CD8-positive, alpha-beta memory T cell (primary cell): ENCODE results near the gene LIN28B. TPM values are rescaled to one million over a fixed set of nuclear protein-coding genes. Genes with fewer than 3 reads are reported as not detected.

Experiments
- CTCF ChIA-PET: fragments of 350-600 bp; sonication (Branson Sonifier 250); formaldehyde crosslinking; loops from one replicate; lab custom pipeline; 2021; ENCODE audit warnings: antibody characterized with exemption; lab: Charles Lee
- POLR2A ChIA-PET: fragments of 350-600 bp; sonication (Branson Sonifier 250); formaldehyde crosslinking; loops from one replicate; lab custom pipeline; 2021; ENCODE audit warnings: antibody characterized with exemption; lab: Charles Lee
- DNase-seq, 5 donors: peaks; one replicate each; pipeline versions ENCODE4 v3.0.0 to v3.0.0-alpha.2; 2020 to 2022; ENCODE audit warnings: mixed read lengths in 1 of 5
- H3K27ac ChIP-seq: one replicate; pipeline ENCODE4 v1.7.0; 2013; ENCODE audit warnings: low read depth, mild to moderate bottlenecking, low read length, moderate library complexity
- H3K27me3 ChIP-seq: 2 replicates; pipeline ENCODE4 v1.7.0; 2013; ENCODE audit warnings: low read length, mild to moderate bottlenecking; ENCODE audit not compliant: insufficient read depth, poor library complexity, severe bottlenecking
- H3K36me3 ChIP-seq: 2 replicates; pipeline ENCODE4 v1.7.0; 2013; ENCODE audit warnings: mild to moderate bottlenecking, low read length, moderate library complexity; ENCODE audit not compliant: insufficient read depth
- H3K4me1 ChIP-seq: 2 replicates; pipeline ENCODE4 v1.7.0; 2013; ENCODE audit warnings: mild to moderate bottlenecking, low read length, moderate library complexity; ENCODE audit not compliant: insufficient read depth
- H3K4me3 ChIP-seq: 2 replicates; pipeline ENCODE4 v1.7.0; 2013; ENCODE audit warnings: mild to moderate bottlenecking, low read length
- H3K9me3 ChIP-seq: 2 replicates; pipeline ENCODE4 v1.7.0; 2013; ENCODE audit warnings: mild to moderate bottlenecking, low read length
- H3K27ac Mint-ChIP-seq, 8 donors: one replicate each; pipeline ENCODE4 v1.8.0; 2020 to 2021; ENCODE audit warnings: mixed read lengths in 8 of 8, mild to moderate bottlenecking in 6 of 8, inconsistent platforms in 3 of 8, moderate library complexity in 3 of 8
- H3K27me3 Mint-ChIP-seq, 2 donors: one replicate each; pipeline ENCODE4 v1.8.0; 2020 to 2021; ENCODE audit warnings: mixed read lengths in 2 of 2, mild to moderate bottlenecking in 1 of 2, moderate library complexity in 1 of 2
- H3K36me3 Mint-ChIP-seq, 3 donors: one replicate each; pipeline ENCODE4 v1.8.0; 2020 to 2021; ENCODE audit warnings: mixed read lengths in 3 of 3, inconsistent platforms in 1 of 3, mild to moderate bottlenecking in 1 of 3
- H3K4me1 Mint-ChIP-seq, 3 donors: one replicate each; pipeline ENCODE4 v1.8.0; 2020 to 2021; ENCODE audit warnings: mixed read lengths in 3 of 3, inconsistent platforms in 1 of 3, mild to moderate bottlenecking in 1 of 3
- H3K4me3 Mint-ChIP-seq, 7 donors: one replicate each; pipeline ENCODE4 v1.8.0; 2020 to 2021; ENCODE audit warnings: mixed read lengths in 7 of 7, mild to moderate bottlenecking in 6 of 7, moderate library complexity in 4 of 7, inconsistent platforms in 2 of 7
- H3K9me3 Mint-ChIP-seq, 5 donors: one replicate each; pipeline ENCODE4 v1.8.0; 2020 to 2022; ENCODE audit warnings: mixed read lengths in 5 of 5, mild to moderate bottlenecking in 3 of 5, moderate library complexity in 2 of 5, inconsistent platforms in 1 of 5
- polyA plus RNA-seq: library from polyadenylated mRNA; unstranded; fragments of 300-500 nt; fragmentation: Illumina TruSeq; gene quantifications from one replicate; pipeline ENCODE4 v1.2.3, GENCODE V29; 2021
- total RNA-seq, 2 experiments: library from RNA; stranded (reverse); gene quantifications; one replicate each; pipeline ENCODE4 v1.2.3, GENCODE V29; 2021

The LIN28B gene
- total RNA-seq (not detected), polyA plus RNA-seq (not detected)

- H3K27ac Mint-ChIP-seq, result peak within 1 kb of the TSS in 1 of 8 donors; percentile 47
- H3K4me3 Mint-ChIP-seq, result peak within 1 kb of the TSS in 1 of 7 donors; percentile 73
- H3K27me3 Mint-ChIP-seq, result peaks cover 71 to 79% of the 10 kb centered on the region in 2 donors
- Histone ChIP-seq H3K27me3 (peaks cover 45% of the 10 kb centered on the region), H3K4me3 (no peak within 1 kb of the TSS), H3K27ac (peak within 1 kb of the TSS; percentile 49), H3K36me3 (no peaks in the 10 kb centered on the region), H3K9me3 (no peaks in the 10 kb centered on the region), H3K4me1 (no peaks in the 10 kb centered on the region)
- peaks cover 25 to 48% (median 37%) of the 10 kb centered on the region in 5 donors for H3K9me3 Mint-ChIP-seq
- peaks cover 5 to 18% (median 9%) of the 10 kb centered on the region in 3 donors for H3K4me1 Mint-ChIP-seq
- H3K36me3 Mint-ChIP-seq, result no peaks in the 10 kb centered on the region
- POLR2A ChIA-PET, result no interaction called here
- DNase-seq, result no peak
- CTCF ChIA-PET, result no interaction called here
Measured at GRCh38 chr6:104956731-104957294, at the start of gene LIN28B. Gene LIN28B, plus strand, starts transcription at chr6:104957107. Its CDS starts 144 bp downstream, at chr6:104957251.

GRCh38 chr6:104908031-104908887 is 48.6 kb upstream of the LIN28B start:
- no peaks in the 10 kb centered on the region for H3K4me1 Mint-ChIP-seq

GRCh38 chr6:104908888-104909525 is 47.9 kb upstream of the LIN28B start:
- Mint-ChIP-seq H3K9me3 (peaks cover 0 to 9% (median 2%) of the 10 kb centered on the region in 5 donors), H3K27ac (no peak overlapping the region), H3K4me3 (no peak overlapping the region), H3K4me1 (no peaks in the 10 kb centered on the region), H3K27me3 (peaks cover 7 to 47% of the 10 kb centered on the region in 2 donors), H3K36me3 (no peaks in the 10 kb centered on the region)
- no peaks in the 10 kb centered on the region for H3K9me3 ChIP-seq
- DNase-seq, result no peak
- ChIA-PET POLR2A (no interaction called here), CTCF (no interaction called here)
- no peaks in the 10 kb centered on the region for H3K36me3 ChIP-seq
- no peaks in the 10 kb centered on the region for H3K4me1 ChIP-seq
- no peak overlapping the region for H3K4me3 ChIP-seq
- H3K27ac ChIP-seq, result no peak overlapping the region
- H3K27me3 ChIP-seq, result no peaks in the 10 kb centered on the region

More at GRCh38 chr6:104908031-104908887, 48.6 kb upstream of the LIN28B start:
- Histone ChIP-seq H3K4me1 (no peaks in the 10 kb centered on the region), H3K9me3 (no peaks in the 10 kb centered on the region), H3K4me3 (no peak overlapping the region), H3K36me3 (no peaks in the 10 kb centered on the region), H3K27ac (no peak overlapping the region), H3K27me3 (no peaks in the 10 kb centered on the region)
- ChIA-PET CTCF (no interaction called here), POLR2A (no interaction called here)
- H3K36me3 Mint-ChIP-seq, result no peaks in the 10 kb centered on the region
- peaks cover 9 to 47% of the 10 kb centered on the region in 2 donors for H3K27me3 Mint-ChIP-seq
- H3K9me3 Mint-ChIP-seq, result peaks cover 0 to 12% (median 2%) of the 10 kb centered on the region in 5 donors
- H3K4me3 Mint-ChIP-seq, result no peak overlapping the region
- DNase-seq, result no peak
- H3K27ac Mint-ChIP-seq, result no peak overlapping the region

GRCh38 chr6:104921896-104922295 is 35.0 kb upstream of the LIN28B start:
- CTCF ChIA-PET, result no interaction called here
- Mint-ChIP-seq H3K4me1 (no peaks in the 10 kb centered on the region), H3K36me3 (no peaks in the 10 kb centered on the region), H3K4me3 (no peak overlapping the region), H3K9me3 (peaks cover 0 to 2% (median 0%) of the 10 kb centered on the region in 5 donors), H3K27me3 (peaks cover 9 to 33% of the 10 kb centered on the region in 2 donors), H3K27ac (no peak overlapping the region)
- no peaks in the 10 kb centered on the region for H3K4me1 ChIP-seq
- no peak overlapping the region for H3K4me3 ChIP-seq
- H3K27ac ChIP-seq, result no peak overlapping the region
- no peaks in the 10 kb centered on the region for H3K27me3 ChIP-seq
- POLR2A ChIA-PET, result no interaction called here
- DNase-seq, result no peak
- no peaks in the 10 kb centered on the region for H3K9me3 ChIP-seq
- H3K36me3 ChIP-seq, result no peaks in the 10 kb centered on the region

- Mint-ChIP-seq H3K4me1 (no peaks in the 10 kb centered on the region), H3K4me3 (no peak overlapping the region), H3K9me3 (no peaks in the 10 kb centered on the region), H3K27ac (no peak overlapping the region), H3K27me3 (peaks cover 7 to 27% of the 10 kb centered on the region in 2 donors), H3K36me3 (no peaks in the 10 kb centered on the region)
- H3K27ac ChIP-seq, result no peak overlapping the region
- no peaks in the 10 kb centered on the region for H3K27me3 ChIP-seq
- H3K9me3 ChIP-seq, result no peaks in the 10 kb centered on the region
- no peak overlapping the region for H3K4me3 ChIP-seq
- POLR2A ChIA-PET, result no interaction called here
- CTCF ChIA-PET, result no interaction called here
- H3K4me1 ChIP-seq, result no peaks in the 10 kb centered on the region
- no peaks in the 10 kb centered on the region for H3K36me3 ChIP-seq
- no peak for DNase-seq
Measured at GRCh38 chr6:104928141-104928540, 28.8 kb upstream of the LIN28B start.

- POLR2A ChIA-PET, result no interaction called here
Measured at GRCh38 chr6:104929353-104929752, 27.6 kb upstream of the LIN28B start.

GRCh38 chr6:104930939-104931338 is 26.0 kb upstream of the LIN28B start:
- no peaks in the 10 kb centered on the region for H3K27me3 ChIP-seq
- no peaks in the 10 kb centered on the region for H3K4me1 ChIP-seq
- H3K27ac ChIP-seq, result no peak overlapping the region
- Mint-ChIP-seq H3K36me3 (peaks cover 0 to under 1% (median 0%) of the 10 kb centered on the region in 3 donors), H3K4me1 (no peaks in the 10 kb centered on the region), H3K27me3 (peaks cover 8 to 15% of the 10 kb centered on the region in 2 donors), H3K27ac (no peak overlapping the region), H3K4me3 (no peak overlapping the region), H3K9me3 (no peaks in the 10 kb centered on the region)
- H3K36me3 ChIP-seq, result no peaks in the 10 kb centered on the region
- H3K4me3 ChIP-seq, result no peak overlapping the region
- DNase-seq, result no peak
- H3K9me3 ChIP-seq, result no peaks in the 10 kb centered on the region
- CTCF ChIA-PET, result no interaction called here
- POLR2A ChIA-PET, result no interaction called here

More at GRCh38 chr6:104929353-104929752, 27.6 kb upstream of the LIN28B start:
- DNase-seq, result no peak
- H3K9me3 Mint-ChIP-seq, result no peaks in the 10 kb centered on the region
- H3K9me3 ChIP-seq, result no peaks in the 10 kb centered on the region
- peaks cover 7 to 23% of the 10 kb centered on the region in 2 donors for H3K27me3 Mint-ChIP-seq
- no peaks in the 10 kb centered on the region for H3K4me1 ChIP-seq
- no peak overlapping the region for H3K4me3 Mint-ChIP-seq
- CTCF ChIA-PET, result no interaction called here
- no peaks in the 10 kb centered on the region for H3K36me3 ChIP-seq
- no peak overlapping the region for H3K4me3 ChIP-seq
- H3K4me1 Mint-ChIP-seq, result no peaks in the 10 kb centered on the region
- H3K36me3 Mint-ChIP-seq, result no peaks in the 10 kb centered on the region
- H3K27ac Mint-ChIP-seq, result no peak overlapping the region
- no peak overlapping the region for H3K27ac ChIP-seq
- H3K27me3 ChIP-seq, result no peaks in the 10 kb centered on the region
